ENCODE measurements around the gene RETREG3. TPM values are rescaled to one million over a fixed set of nuclear protein-coding genes. Genes with fewer than 3 reads are reported as not detected.

The RETREG3 gene
- polyA plus RNA-seq, 2 of the 4 experiments (the other 2 are of a cell fraction), result 24.2 to 28.3 TPM

DNA sequence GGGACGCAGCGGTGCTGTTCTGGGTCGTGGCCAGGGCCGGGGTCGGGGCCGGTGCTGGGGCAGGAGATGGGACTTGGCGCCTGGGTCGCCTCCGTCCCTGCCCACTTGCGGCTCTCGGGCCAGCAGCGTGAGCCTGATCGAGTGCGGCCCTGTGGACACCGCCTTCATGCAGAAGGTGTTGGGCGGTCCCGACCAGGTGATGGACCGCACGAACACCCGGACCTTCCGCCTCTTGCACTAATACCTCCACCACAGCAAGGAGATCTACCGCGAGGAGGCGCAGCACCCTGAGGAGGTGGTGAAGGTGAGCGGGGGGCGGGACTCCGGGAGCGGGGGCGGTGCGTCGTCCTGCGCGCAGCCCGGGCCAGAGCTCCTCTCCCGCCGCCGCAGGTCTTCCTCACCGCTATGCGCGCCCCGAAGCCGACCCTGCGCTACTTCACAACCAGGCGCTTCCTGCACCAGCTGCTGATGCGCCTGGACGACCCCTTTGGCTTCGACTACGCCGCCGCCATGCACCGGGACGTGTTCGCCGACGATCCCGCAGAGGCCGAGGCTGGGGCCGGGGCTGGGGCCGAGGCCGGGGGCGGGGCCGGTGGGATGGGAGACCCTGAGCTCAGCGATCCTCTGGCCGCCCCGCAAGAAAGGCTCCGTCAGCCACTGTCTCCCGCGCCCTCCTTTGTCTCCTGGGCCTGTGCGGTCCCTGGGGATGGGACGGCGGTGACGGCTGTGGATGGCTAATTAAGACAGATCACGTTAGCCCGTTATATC is 60.9 kb downstream of the RETREG3 start:
- peak overlapping the region; percentile 67 to 83 for H3K27ac ChIP-seq
- WGBS (ENCODE audit: missing lambda C conversion rate), result 14% methylated on average over 30 of the region's 74 CpGs
- CTCF ChIA-PET, result interaction anchor here (0.6 to 4.2 kb wide), 26 partner anchors 10 to 688 kb away, joined by 3 to 37 read pairs (median 4); partner anchors contain the start of genes BECN1, NAGLU and PSMC3IP
- peak overlapping the region; percentile 51 for H3K4me3 ChIP-seq
- ATAC-seq (peak; percentile 77 to 92), FAIRE-seq (no peak), DNase-seq (ENCODE audit: low read depth in 1 of 2, low spot score in 1 of 2) (peak; percentile 90 to 96)
- H3K4me1 ChIP-seq, result peaks cover 12% of the 10 kb centered on the region; the same call in 2 of the 3 replicates
- no peaks in the 10 kb centered on the region for H3K9me3 ChIP-seq
- peak overlapping the region; percentile 89 for H3K4me2 ChIP-seq
- no peak for TF ChIP-seq RFX5 (IDR thresholded peaks at IDR 0.05)
- TF ChIP-seq MYC (IDR thresholded peaks at IDR 0.05; ENCODE audit: borderline replicate concordance, low read length), result no peak
- no peak for TF ChIP-seq ELK1 (IDR thresholded peaks at IDR 0.05; ENCODE audit: low read depth, low read length)
- no peak for TF ChIP-seq SREBF2 (IDR thresholded peaks at IDR 0.05)
- TF ChIP-seq, protein P1, sequence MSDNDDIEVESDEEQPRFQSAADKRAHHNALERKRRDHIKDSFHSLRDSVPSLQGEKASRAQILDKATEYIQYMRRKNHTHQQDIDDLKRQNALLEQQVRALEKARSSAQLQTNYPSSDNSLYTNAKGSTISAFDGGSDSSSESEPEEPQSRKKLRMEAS (IDR thresholded peaks at IDR 0.05), result peak; percentile 74
- no peak for TF ChIP-seq MAFK (IDR thresholded peaks at IDR 0.05; ENCODE audit: partially characterized antibody)
- TF ChIP-seq NR3C1 (IDR thresholded peaks at IDR 0.05), result no peak
- no peak for TF ChIP-seq GATA3 (IDR thresholded peaks at IDR 0.05; ENCODE audit: borderline replicate concordance)
- TF ChIP-seq BHLHE40 (IDR thresholded peaks at IDR 0.05; ENCODE audit: low read depth, low read length), result no peak
- peak; percentile 70 for TF ChIP-seq SMC3 (IDR thresholded peaks at IDR 0.05)
- no peak for TF ChIP-seq CHD2 (IDR thresholded peaks at IDR 0.05; ENCODE audit: low read length, partially characterized antibody)
- no peak for TF ChIP-seq HOXB5 (CRISPR knock-in tag; IDR thresholded peaks at IDR 0.05)
- TF ChIP-seq JUN (IDR thresholded peaks at IDR 0.05), result peak in 1 of 2 experiments; percentile 72; a peak in 2 of 5 replicates
- peak; percentile 56 for TF ChIP-seq POLR2A (IDR thresholded peaks at IDR 0.05; ENCODE audit: low read length)
- TF ChIP-seq NPAS2 (CRISPR knock-in tag; IDR thresholded peaks at IDR 0.05; ENCODE audit: borderline replicate concordance), result no peak
- TF ChIP-seq PHF8 (IDR thresholded peaks at IDR 0.05; ENCODE audit: borderline replicate concordance, low read depth), result no peak
- no peak for TF ChIP-seq HDAC2 (IDR thresholded peaks at IDR 0.05)
- no peak for TF ChIP-seq FOXS1 (CRISPR knock-in tag; IDR thresholded peaks at IDR 0.05)
- TF ChIP-seq ZFP36 (IDR thresholded peaks at IDR 0.05; ENCODE audit: borderline replicate concordance, partially characterized antibody), result no peak
- TF ChIP-seq E2F6 (IDR thresholded peaks at IDR 0.05; ENCODE audit: borderline replicate concordance, low read depth), result peak; percentile 68
- TF ChIP-seq TP53 (CRISPR knock-in tag; IDR thresholded peaks at IDR 0.05), result no peak
- no peak for TF ChIP-seq EP300 (IDR thresholded peaks at IDR 0.05)
- TF ChIP-seq MAZ (IDR thresholded peaks at IDR 0.05; ENCODE audit: borderline replicate concordance, low read depth, low read length), result no peak
- TF ChIP-seq, protein P2, sequence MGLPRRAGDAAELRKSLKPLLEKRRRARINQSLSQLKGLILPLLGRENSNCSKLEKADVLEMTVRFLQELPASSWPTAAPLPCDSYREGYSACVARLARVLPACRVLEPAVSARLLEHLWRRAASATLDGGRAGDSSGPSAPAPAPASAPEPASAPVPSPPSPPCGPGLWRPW (IDR thresholded peaks at IDR 0.05), result no peak
- TF ChIP-seq JUNB (IDR thresholded peaks at IDR 0.05), result no peak
- peak; percentile 57 to 62; a peak in 4 of 5 replicates for TF ChIP-seq RAD21 (conservative IDR thresholded peaks at IDR 0.05 in 1 of 2, IDR thresholded peaks at IDR 0.05 in 1 of 2)
- TF ChIP-seq FOSB (CRISPR knock-in tag; IDR thresholded peaks at IDR 0.05), result no peak
- no peak for TF ChIP-seq KDM1A (IDR thresholded peaks at IDR 0.05; ENCODE audit: low read depth)
- peak; percentile 78 for TF ChIP-seq CTCF (IDR thresholded peaks at IDR 0.05)
- no peak for TF ChIP-seq ESRRA (IDR thresholded peaks at IDR 0.05; ENCODE audit: borderline replicate concordance, low read length)
- no peak for TF ChIP-seq EHMT2 (IDR thresholded peaks at IDR 0.05; ENCODE audit: low read depth)
- TF ChIP-seq HEYL (CRISPR knock-in tag; IDR thresholded peaks at IDR 0.05), result no peak
- TF ChIP-seq CEBPB (IDR thresholded peaks at IDR 0.05), result no peak
- TF ChIP-seq, protein P3, sequence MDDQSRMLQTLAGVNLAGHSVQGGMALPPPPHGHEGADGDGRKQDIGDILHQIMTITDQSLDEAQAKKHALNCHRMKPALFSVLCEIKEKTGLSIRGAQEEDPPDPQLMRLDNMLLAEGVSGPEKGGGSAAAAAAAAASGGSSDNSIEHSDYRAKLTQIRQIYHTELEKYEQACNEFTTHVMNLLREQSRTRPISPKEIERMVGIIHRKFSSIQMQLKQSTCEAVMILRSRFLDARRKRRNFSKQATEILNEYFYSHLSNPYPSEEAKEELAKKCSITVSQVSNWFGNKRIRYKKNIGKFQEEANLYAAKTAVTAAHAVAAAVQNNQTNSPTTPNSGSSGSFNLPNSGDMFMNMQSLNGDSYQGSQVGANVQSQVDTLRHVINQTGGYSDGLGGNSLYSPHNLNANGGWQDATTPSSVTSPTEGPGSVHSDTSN (IDR thresholded peaks at IDR 0.05), result peak; percentile 13
- TF ChIP-seq KDM5A (IDR thresholded peaks at IDR 0.05), result no peak
- POLR2A ChIA-PET, result interaction anchor here (0.6 to 1.6 kb wide), 9 partner anchors 9 to 347 kb away, joined by 3 to 22 read pairs (median 3); partner anchors contain the start of genes NAGLU, PSMC3IP and VPS25
